ENCODE results near the gene LRP1B. TPM values are rescaled to one million over a fixed set of nuclear protein-coding genes. Genes with fewer than 3 reads are reported as not detected.

LRP1B gene
- total RNA-seq, 1 donor from 2014 or later: 0.89 TPM

DNA sequence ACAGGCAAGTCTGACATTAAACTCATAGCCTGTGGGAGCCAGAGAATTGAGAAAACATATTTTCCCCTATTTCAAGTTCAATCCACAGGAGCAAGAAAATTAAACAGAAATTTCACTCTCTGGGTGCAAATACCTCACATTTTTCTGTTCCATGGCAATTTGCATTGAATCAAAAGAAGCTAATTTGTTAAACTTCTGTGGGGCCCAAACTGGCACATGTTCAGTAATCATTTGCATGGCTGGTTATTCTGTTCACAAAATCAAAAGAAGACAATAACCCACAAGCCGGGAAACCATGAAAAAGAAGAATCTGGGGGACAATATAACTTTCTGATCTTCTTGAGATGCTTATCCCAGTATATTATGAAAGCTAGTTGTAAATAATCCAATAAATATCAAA lies 363.1 kb downstream of the LRP1B start:
- DNase-seq (ENCODE audit: low spot score): no peak

DNA sequence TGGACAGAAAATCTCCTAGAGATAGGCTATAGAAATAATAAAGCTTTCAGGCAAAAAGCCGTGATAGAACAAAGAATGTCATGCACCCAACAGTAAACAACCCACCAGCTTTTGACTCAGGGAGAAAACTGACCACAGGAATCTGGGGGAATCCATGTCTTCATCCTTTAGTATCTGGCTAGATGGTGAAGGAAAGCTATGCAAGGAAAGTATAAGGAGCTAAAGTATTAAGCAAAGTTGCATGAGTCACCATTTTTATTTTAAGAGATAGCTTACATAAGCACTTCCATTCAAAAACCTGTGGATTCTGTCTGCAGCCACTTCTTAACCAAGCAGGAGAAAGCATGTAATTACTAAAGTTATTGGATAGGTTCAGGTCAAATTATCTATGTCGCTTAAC lies 363.8 kb downstream of the LRP1B start:
- DNase-seq (ENCODE audit: low spot score): no peak

DNA sequence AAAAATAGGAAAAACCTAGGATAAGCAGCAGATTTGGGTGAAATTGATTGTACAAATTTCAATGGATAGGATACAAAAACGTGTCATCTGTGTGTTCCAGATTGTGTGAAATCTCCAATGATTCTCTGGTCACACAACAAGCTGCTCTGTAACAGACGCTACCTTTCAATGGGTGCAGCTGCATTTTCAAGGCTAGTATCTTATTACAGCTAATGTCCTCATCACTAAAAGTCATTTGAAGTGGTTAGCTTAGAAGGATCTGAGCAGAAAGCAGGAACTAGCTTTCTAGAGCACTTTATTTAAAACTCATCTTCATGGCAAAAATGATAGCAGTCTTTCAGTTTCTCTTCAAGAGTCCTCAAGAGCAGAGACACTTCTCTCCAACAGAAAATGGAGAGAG lies 364.6 kb downstream of the LRP1B start:
- DNase-seq (ENCODE audit: low spot score): no peak

DNA sequence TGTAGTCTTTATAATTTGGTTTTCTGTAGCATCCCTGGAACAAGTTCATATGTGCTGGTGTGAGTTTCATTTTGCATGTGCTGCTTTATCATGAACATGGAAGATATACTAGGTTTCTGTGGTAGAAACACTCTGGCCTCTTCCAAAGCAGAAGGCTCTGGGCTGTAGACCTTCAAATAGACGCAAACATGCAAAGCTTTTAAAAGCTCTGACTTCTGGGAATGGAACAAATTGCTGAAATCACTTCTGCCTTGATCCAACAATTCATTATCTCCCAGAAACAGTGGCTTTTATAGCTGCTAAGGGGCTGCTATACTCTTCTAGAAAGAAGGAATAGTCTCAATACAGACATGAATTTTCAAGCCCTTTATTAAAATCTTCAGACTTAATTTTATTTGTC lies 382.2 kb downstream of the LRP1B start:
- DNase-seq (ENCODE audit: low spot score): no peak

DNA sequence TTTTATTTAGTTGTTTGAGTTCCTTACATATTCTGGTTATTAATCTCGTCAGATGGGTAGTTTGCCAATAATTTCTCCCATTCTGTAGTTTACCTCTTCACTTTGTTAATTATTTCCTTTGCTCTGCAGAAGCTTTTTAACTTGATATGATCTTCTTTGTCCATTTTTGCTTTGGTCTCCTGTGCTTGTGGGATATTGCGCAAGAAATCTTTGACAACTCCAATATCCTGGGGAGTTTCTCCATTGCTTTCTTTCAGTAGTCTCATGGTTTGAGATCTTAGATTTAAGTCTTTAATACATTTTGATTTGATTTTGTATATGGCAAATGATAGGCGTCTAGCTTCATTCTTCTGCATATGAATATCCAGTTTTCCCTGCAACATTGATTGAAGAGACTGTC lies 389.2 kb downstream of the LRP1B start:
- no peak for DNase-seq (ENCODE audit: low spot score)

DNA sequence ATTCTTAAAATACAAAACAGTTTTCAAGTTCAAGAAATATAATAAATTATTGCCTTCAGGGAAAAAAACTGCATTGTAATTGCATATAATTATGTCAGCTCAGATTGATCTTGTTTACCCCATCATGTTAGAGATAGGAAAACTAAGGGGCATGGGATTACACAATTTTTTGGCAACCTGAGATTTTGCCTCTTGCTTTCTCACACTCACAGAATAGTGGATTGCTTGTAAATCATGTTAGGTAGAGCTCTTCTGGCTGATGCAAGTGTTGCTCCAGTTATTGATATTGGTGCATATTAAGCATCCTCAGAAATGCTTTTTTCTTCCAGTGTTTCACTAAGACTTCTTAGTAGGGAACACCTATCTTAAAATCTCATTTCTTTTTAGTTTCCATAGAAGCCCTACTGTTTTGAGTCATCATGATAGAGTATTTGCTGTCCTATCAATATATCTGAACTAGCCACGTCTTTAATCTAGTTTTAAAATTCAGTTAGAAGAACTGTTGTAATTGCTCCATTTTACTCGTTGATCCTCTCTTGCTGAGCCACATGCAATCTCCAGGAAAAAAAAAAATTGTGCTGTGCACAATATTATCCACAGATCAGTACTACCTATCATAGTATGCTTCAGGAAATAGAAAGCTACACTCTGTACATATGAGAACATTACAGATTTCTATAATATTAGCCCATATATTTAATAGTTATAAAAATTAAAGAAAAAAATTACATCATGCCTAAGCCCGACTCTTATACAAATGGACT lies 393.1 kb downstream of the LRP1B start:
- no peak for DNase-seq (ENCODE audit: low spot score)

DNA sequence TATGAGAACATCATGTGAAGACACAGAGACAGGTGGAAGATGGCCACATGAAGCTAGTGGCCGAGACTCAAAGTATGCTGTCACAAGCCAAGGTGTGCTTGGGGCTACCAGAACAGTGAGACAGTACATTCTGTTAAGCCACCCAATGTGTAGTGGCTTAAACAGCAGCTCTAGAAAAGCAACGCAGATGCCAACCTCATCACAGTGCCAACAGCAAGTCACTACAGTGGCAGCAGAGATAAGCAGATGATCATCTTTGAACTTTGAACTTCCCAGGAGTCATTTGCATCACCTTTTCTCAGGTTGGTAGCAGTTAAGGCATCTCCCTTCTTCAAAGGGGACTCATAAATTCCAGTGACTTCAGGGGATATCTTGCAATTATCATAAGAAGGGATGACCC lies 394.4 kb downstream of the LRP1B start:
- DNase-seq (ENCODE audit: low spot score): no peak

DNA sequence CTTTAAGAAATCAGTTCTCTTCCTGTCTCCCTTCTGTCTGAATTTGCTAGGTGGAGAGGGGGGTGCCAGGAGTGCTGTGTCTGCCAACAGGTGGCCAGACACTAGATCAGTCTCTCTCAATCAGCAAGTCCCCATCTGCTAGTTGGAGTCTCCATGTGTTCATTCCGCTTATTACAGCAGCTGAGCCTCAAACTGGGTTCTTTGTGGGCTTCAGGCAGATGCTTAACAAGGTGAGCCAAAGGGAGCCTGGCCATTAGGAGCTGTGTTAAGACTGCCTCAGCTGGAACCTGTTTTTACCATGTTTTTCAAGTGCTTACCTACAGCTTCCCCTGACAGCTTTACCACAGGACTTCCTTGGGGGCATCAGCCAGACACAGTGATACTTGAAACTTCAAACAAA lies 401.9 kb downstream of the LRP1B start:
- no peak for DNase-seq (ENCODE audit: low spot score)

DNA sequence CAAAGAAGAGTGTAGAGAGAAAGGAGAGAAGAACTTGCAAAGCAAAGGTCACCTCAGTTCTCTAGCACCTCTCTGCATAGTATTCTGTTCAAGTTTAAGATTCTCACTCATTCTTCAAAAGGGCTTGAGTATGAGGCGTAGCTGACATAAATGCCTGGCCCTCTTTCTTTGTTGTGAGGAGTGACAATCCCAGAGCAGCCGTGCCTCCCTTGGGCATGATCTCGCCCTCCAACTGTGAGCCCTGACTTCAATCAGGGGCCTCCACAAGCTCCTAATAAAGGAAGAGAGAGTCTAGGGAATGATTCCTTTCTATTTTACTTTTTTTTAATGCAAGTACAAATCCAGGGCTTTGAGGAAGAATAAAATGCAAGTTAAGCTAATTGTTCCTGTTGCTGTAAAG lies 402.7 kb downstream of the LRP1B start:
- no peak for DNase-seq (ENCODE audit: low spot score)

DNA sequence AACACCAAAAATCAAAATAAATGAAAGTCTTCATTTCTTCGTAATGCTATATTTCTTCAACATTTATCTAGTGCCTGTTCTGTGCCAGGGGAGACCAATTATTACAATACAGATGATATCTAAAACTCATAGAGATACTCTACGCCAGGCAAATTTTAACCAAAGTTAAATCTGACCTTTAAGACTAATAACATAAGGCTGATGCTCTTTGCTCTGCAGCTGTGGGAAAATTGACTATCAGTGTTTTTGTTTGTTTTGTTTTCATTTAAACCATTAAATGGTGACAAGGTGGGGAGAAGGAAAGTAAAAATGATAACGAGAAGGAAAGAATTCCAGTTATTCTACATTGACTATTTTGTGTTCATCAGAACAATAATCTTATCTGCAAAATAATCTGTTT lies 406.4 kb downstream of the LRP1B start:
- DNase-seq (ENCODE audit: low spot score): no peak

DNA sequence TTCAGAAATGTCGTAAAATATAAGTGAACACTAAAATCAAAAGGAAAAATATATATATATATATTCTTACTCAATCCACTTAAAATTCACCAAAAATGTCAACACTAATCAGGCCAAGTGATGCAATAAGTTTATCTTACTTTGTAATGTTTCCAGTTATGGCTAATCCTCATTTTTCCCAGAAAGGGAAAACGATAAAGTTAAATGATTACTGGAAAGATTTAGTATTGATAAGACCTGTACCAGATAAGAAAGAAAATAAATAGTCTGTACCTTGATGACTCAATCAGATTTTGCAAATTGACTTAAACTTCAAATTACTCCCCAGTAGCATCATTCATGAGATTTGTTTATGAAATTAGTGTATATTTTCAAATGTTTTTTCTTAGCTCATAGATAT lies 407.0 kb downstream of the LRP1B start:
- no peak for DNase-seq (ENCODE audit: low spot score)

DNA sequence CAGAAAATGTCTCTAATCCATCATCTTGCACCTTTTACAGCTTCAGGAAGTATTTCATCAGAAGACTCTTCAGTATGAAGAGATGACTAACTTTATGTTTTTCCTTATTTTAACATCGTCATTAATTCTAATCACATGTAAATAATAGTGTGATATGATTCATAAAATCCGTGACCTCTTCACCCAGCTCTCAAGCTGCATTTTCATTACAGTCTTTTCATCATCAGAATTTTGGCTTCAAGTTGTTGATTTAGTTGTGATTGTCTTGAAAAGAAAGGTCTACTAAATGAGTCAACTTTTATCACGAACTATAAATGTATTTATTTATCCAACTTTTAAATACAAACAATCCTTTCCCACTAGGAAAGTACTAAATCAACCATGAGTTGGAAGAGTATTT lies 410.3 kb downstream of the LRP1B start:
- DNase-seq (ENCODE audit: low spot score): no peak

DNA sequence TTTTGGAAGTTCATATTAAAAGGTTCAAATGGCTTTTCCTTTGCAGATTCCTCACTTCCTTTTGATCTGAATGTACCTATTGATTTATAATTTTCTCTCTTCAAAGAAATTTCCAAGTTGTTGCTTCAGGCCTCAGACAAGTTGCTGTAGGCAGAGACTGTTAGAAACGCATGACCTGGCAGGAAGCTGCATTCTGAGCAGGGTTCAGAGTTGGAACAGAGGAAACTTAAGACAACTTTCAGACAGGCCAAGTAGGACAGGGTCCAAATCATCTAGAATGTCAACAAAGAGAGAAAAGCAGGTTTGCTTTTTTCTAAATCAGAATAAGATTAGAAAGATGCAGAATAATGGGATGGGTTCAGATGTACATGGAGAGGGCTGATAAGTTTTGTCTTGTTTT lies 416.3 kb downstream of the LRP1B start:
- no peak for DNase-seq (ENCODE audit: low spot score)

DNA sequence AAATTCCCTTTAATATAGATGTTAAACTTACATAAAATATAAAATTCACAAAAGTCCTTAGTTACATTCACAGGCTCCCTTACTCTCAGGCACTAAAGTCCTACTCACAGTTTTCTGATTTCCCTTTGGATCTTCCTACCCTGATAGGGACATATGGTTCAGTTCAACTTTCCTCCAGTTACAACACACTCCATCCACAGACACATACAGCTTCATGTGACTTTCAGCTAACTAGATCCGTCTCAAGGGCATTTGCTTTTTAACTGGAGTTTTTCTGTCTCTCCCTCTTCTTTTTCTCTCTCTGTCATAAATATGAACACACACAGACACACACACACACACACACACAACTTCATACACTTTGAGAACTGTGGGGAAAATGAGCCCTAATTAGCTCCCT lies 419.2 kb downstream of the LRP1B start:
- DNase-seq (ENCODE audit: low spot score): no peak

DNA sequence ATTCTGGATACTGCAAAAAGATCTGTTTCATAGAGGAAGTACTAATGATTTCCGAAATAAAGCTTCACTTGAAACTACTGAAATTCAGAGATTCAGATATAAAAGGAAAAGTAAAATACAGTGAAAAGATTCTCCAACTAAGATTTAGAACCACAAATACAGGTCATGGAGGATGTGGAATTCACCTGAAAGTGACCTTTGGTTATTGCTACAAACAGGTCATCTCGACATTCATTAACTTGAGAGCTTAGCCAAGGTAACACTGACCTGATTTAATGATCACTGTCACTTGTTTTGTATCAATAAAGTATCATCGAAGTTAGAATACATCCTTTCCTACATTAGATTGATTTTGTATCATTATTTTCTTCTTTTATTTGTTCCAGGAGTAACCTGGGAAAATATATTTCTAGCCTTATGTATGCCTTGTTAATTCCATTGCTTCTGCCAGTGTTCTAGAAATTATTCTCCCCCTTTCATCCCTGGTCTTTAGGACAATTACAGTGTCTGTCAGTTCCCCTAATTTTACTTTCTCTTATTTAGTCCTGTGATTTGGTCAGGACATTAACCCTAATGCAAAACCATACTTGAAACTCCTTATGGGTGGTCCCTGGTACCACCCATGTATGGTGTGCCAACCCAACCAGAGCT lies 420.1 kb downstream of the LRP1B start:
- no peak for DNase-seq (ENCODE audit: low spot score)

DNA sequence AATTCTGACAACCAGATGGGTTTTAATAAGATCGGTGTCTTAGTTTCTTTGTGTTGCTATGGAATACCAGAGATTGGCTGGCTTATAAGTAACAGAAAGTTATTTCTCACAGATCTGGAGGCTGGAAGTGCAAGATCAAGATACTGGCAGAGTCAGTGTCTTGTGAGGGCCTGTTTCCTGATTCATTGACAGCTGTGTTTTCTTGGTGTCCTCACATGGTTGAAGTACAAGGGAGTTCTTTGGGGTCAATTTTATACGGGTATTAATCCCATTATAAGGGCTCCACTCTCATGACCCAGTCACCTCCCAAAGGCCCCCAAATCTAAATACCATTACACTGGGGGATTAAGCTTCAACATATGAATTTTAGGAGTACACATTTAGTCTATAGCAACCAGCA lies 421.1 kb downstream of the LRP1B start:
- DNase-seq (ENCODE audit: low spot score): no peak

DNA sequence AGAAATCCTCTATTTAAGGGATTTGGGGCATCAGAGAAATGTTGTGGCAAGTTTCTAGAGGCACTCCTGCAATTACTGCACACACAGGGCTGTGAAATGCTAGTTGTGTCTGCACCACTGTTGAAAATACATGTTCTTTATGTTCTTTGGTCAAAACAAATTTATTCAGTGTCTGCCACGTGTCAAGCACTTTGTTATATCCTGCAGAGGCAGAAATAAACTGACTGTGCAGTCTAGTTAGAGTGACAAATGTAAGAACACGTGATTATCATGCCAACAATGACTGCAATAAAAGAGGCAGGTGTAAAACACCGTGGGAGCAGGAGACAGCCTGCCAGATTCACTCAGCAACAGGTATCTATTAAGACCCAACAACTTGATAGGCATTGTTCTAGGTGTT lies 423.3 kb downstream of the LRP1B start:
- DNase-seq (ENCODE audit: low spot score): no peak

DNA sequence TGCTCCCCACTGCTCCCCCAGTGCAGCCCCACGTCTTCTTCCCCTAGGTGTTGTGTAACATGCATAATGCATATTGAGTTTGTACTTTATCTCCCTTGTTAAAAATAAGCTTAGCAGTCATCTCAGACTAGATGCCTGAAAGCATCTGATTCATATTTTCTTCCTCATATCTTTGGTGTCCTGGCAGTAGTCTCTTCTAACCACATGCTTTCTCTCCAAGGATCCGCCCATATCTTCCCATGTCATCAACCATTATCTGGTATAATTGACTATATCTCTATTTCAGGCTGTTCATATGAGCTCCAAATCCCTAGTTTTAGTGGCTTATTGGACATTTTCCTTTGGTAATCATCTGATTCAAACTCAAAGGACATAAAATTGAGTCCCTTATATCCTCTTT lies 426.3 kb downstream of the LRP1B start:
- no peak for DNase-seq (ENCODE audit: low spot score)

DNA sequence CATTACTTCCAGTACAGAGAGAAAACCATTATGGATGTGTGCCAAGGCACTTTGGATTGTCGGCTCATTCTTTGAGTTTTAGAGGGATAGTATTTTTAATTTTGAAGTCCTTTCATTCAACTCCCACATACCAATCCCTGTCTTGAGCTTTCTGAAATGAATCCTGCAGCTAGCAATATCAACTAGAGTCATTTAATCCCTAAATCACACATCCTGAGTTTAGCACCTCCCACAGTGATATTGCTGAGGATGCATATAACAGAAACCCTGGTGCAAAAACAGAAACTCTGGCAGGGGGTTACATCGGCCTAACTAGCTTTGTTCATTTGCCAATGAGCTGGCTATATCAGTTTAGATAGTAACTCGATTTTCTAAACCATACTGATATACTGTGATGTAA lies 427.3 kb downstream of the LRP1B start:
- DNase-seq (ENCODE audit: low spot score): no peak

DNA sequence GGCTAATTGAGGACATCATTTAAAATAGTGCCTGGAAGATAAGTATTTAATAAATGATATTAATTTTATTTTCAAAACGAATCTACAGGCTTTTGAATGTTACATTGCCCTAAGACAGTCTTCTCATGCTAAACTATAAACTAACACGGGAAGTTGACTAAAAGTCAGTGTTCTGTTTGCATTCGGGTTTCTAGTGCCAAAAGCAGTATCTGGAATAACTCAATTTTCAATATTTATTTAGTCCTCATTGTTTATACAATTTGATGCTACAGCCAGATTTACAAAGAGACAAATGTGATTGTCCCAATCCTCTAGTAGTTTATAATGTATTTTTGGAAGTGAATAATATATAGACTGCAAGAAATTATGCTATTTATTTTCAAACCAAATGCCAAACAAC lies 429.2 kb downstream of the LRP1B start:
- no peak for DNase-seq (ENCODE audit: low spot score)

DNA sequence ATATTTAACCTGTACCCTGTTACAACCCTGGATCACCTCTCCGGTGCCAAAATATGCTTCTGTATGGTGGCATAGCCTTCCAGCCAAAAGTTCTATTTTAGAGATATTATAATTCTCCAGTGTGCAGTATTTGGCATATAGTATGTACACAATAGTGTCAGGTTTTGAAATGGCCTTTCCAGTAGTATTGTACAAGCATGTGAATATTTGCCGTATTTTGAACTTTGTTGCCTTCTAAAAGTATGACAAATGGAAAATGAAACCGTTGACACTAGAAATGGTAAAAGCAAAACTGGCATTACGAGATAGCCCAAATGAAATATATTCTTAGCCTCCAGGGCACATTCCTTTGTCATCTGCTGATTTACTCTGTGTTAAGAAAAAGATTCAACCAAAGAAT lies 431.2 kb downstream of the LRP1B start:
- DNase-seq (ENCODE audit: low spot score): no peak

DNA sequence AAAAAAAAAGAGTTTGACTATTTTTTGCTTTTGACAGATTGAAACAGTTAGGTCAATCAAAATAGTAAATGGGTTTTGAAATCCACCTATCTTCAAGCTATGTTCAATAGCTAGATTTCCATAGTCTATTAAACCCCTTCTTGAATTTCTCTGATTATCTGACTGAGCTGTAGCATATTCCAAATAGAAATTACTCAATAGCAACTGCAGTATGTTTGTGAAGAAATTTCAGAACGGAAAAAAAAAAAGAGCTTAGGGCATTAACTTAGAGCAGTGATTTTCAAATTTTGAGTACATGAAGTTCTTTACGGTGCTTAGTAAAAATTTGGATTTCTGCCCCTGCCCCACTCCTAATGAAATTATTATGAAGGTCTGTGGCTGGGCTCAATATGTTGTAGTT lies 432.3 kb downstream of the LRP1B start:
- DNase-seq (ENCODE audit: low spot score): no peak

DNA sequence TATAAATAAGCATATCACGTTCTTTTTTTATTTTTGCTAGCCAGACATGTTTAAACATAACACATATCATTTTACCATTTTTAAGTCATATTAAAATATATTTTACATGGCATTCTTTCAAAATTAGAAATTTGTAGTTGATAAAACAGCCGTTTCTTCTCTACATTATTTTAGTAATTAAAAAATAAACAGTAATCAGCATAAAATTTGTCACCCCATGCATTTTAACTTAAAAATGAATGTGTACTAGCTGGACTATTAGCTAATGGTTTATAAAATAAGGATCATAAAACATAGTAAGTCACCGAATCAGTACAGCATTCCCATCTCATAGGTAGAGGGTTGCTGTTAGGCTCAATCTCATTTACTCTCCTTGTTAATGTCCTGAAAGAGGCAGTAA lies 433.8 kb downstream of the LRP1B start:
- no peak for DNase-seq (ENCODE audit: low spot score)

DNA sequence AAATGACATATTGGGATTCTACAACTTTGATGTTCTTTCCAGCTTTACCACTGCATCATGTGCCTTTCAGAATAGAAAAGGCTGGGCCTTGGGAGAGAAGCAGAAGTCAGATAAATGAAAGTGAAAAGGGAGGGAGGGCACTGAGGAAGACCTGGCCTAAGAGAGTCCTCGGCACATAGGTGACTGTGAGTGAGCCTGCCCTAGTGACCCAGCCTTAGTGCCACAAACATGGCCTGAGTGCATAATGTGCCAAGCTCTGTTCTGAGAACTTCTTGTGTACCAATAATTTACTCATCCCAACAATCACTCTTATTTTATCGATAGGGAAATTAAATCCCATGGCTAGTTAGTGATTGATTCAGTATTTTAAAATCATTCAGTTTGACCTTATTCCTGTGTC lies 436.6 kb downstream of the LRP1B start:
- DNase-seq (ENCODE audit: low spot score): no peak
